Caco-2 (cell line): Measurements from ENCODE around the gene KCNN1. TPM values are rescaled to one million over a fixed set of nuclear protein-coding genes. Genes with fewer than 3 reads are reported as not detected.

Experiments used
- BruUV-seq: library from RNA; stranded (reverse); fragments of 400-500 nt; replicated peaks from 2 replicates; lab custom pipeline; 2021; lab: Mats Ljungman, UMichigan
- CTCF ChIA-PET: fragments of 300-600 bp; sonication (Branson Sonifier 250); formaldehyde crosslinking; loops from one replicate; lab custom pipeline; 2022; ENCODE audit warnings: antibody characterized with exemption; lab: Charles Lee
- POLR2A ChIA-PET: fragments of 300-600 bp; sonication (Branson Sonifier 250); formaldehyde crosslinking; loops from one replicate; lab custom pipeline; 2022; ENCODE audit warnings: antibody characterized with exemption; lab: Charles Lee
- DNase-seq, 2 experiments: peaks; one replicate each; pipeline versions ENCODE4 v3.0.0 to v3.0.0-alpha.2; 2020 to 2022
- H3K27me3 ChIP-seq: replicated peaks from 2 replicates; pipeline ENCODE4 v1.6.0; 2011; ENCODE audit warnings: low read length; ENCODE audit not compliant: control insufficient read depth, insufficient read depth
- H3K36me3 ChIP-seq: 2 replicates; pipeline ENCODE4 v1.5.1; 2011; ENCODE audit warnings: low read length; ENCODE audit not compliant: control insufficient read depth, insufficient read depth
- H3K4me1 ChIP-seq: fragments of 250-450 bp; sonication (Bioruptor Pico); 2 replicates; pipeline ENCODE4 v1.5.1; 2020; ENCODE audit warnings: mild to moderate bottlenecking
- H3K4me3 ChIP-seq: 2 replicates; pipeline ENCODE4 v1.5.1; 2011; ENCODE audit warnings: low read depth, mild to moderate bottlenecking, control low read depth, low read length
- H3K9me3 ChIP-seq: fragments of 250-450 bp; sonication (Bioruptor Pico); 2 replicates; pipeline ENCODE4 v1.5.1; 2020; ENCODE audit warnings: mild to moderate bottlenecking, moderate library complexity
- H3K27ac Mint-ChIP-seq: one replicate; pipeline ENCODE4 v1.8.0; 2022; ENCODE audit warnings: mixed read lengths; ENCODE audit not compliant: unreplicated experiment
- H3K27me3 Mint-ChIP-seq: one replicate; pipeline ENCODE4 v1.8.0; 2022; ENCODE audit warnings: mixed read lengths; ENCODE audit not compliant: insufficient read depth, unreplicated experiment
- H3K36me3 Mint-ChIP-seq: one replicate; pipeline ENCODE4 v1.8.0; 2022; ENCODE audit warnings: mild to moderate bottlenecking, mixed read lengths; ENCODE audit not compliant: insufficient read depth, unreplicated experiment
- H3K4me1 Mint-ChIP-seq: one replicate; pipeline ENCODE4 v1.8.0; 2022; ENCODE audit warnings: low read depth, mixed read lengths; ENCODE audit not compliant: unreplicated experiment
- H3K4me3 Mint-ChIP-seq: one replicate; pipeline ENCODE4 v1.8.0; 2022; ENCODE audit warnings: mild to moderate bottlenecking, moderate library complexity, mixed read lengths; ENCODE audit not compliant: unreplicated experiment
- H3K9me3 Mint-ChIP-seq: one replicate; pipeline ENCODE4 v1.8.0; 2022; ENCODE audit warnings: mixed read lengths; ENCODE audit not compliant: unreplicated experiment
- intact Hi-C: fragments of 100-400 bp; cut with micrococcal nuclease; formaldehyde crosslinking; loops from one replicate; pipeline ENCODE4 v1.10.0; 2022; ENCODE audit not compliant: unreplicated experiment
- total RNA-seq: library from RNA; stranded (reverse); gene quantifications from 2 replicates; pipeline ENCODE4 v1.2.3, GENCODE V29; 2022
- TF ChIP-seq, protein P1 (sequence below), 2 experiments: fragments of 200-600 bp in 1 of 2; IDR thresholded peaks; 1 replicate in 1 of 2; 2 replicates in 1 of 2; pipeline versions ENCODE4 v1.5.1 to v1.8.0; 2011 to 2022; ENCODE audit warnings: antibody characterized with exemption in 1 of 2, control low read depth in 1 of 2, inconsistent platforms in 1 of 2, low read depth in 1 of 2, low read length in 1 of 2, mild to moderate bottlenecking in 1 of 2, moderate library complexity in 1 of 2; ENCODE audit not compliant: insufficient read depth in 1 of 2, severe bottlenecking in 1 of 2, unreplicated experiment in 1 of 2

KCNN1 gene
- total RNA-seq, 1 experiment from 2014 or later = not detected

DNA sequence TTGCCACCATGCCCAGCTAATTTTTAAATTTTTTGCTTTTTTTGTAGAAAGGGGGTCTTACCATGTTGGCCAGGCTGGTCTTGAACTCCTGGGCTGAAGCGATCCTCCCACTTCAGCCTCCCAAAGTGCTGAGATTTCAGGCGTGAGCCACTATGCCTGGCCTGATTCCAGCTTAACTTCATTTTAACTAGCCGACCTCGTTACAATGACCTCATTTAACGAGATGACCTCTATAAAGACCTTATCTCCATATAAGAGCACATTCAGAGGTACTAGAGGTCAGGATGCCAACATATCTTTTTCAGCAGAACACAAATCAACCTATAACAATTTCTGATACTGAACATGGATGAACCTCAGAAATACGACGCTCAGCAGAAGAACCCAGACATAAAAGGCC is 10.6 kb downstream of the KCNN1 start:
- TF ChIP-seq, protein P1, sequence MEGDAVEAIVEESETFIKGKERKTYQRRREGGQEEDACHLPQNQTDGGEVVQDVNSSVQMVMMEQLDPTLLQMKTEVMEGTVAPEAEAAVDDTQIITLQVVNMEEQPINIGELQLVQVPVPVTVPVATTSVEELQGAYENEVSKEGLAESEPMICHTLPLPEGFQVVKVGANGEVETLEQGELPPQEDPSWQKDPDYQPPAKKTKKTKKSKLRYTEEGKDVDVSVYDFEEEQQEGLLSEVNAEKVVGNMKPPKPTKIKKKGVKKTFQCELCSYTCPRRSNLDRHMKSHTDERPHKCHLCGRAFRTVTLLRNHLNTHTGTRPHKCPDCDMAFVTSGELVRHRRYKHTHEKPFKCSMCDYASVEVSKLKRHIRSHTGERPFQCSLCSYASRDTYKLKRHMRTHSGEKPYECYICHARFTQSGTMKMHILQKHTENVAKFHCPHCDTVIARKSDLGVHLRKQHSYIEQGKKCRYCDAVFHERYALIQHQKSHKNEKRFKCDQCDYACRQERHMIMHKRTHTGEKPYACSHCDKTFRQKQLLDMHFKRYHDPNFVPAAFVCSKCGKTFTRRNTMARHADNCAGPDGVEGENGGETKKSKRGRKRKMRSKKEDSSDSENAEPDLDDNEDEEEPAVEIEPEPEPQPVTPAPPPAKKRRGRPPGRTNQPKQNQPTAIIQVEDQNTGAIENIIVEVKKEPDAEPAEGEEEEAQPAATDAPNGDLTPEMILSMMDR (IDR thresholded peaks at IDR 0.05; ENCODE audit: insufficient read depth in 1 of 2, low read depth in 1 of 2, low read length in 1 of 2, severe bottlenecking in 1 of 2, unreplicated experiment in 1 of 2) = no peak
- H3K4me3 Mint-ChIP-seq = no peak overlapping the region
- H3K4me3 ChIP-seq = no peak overlapping the region
- H3K27me3 Mint-ChIP-seq = no peaks in the 10 kb centered on the region
- ChIA-PET CTCF (no interaction called here), POLR2A (interaction anchor here (0.5 kb wide), 1 partner anchor 74 kb away, joined by 3 read pairs; no protein-coding TSS in a partner anchor)
- H3K27me3 ChIP-seq = no peaks in the 10 kb centered on the region
- no peaks in the 10 kb centered on the region for H3K36me3 ChIP-seq
- H3K36me3 Mint-ChIP-seq = no peaks in the 10 kb centered on the region
- H3K4me1 ChIP-seq = no peaks in the 10 kb centered on the region
- no peak overlapping the region for H3K27ac Mint-ChIP-seq
- H3K4me1 Mint-ChIP-seq = no peaks in the 10 kb centered on the region
- H3K9me3 Mint-ChIP-seq = no peaks in the 10 kb centered on the region
- no peaks in the 10 kb centered on the region for H3K9me3 ChIP-seq
- no peak for DNase-seq
- intact Hi-C loops = no loop called here
- no TSS peak for BruUV-seq

DNA sequence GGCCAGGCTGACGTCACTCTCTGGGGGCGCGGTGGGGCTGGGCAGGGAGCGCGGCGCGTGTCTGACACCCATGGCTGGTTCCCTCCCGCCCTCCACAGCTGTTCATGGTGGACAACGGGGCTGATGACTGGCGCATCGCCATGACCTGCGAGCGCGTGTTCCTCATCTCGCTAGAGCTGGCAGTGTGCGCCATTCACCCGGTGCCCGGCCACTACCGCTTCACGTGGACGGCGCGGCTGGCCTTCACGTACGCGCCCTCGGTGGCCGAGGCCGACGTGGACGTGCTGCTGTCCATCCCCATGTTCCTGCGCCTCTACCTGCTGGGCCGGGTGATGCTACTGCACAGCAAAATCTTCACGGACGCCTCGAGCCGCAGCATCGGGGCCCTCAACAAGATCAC is 14.7 kb downstream of the KCNN1 start:
- POLR2A ChIA-PET = no interaction called here
- CTCF ChIA-PET = interaction anchor here (0.7 kb wide), 1 partner anchor 537 kb away, joined by 3 read pairs; no protein-coding TSS in a partner anchor
- no peak for DNase-seq

DNA sequence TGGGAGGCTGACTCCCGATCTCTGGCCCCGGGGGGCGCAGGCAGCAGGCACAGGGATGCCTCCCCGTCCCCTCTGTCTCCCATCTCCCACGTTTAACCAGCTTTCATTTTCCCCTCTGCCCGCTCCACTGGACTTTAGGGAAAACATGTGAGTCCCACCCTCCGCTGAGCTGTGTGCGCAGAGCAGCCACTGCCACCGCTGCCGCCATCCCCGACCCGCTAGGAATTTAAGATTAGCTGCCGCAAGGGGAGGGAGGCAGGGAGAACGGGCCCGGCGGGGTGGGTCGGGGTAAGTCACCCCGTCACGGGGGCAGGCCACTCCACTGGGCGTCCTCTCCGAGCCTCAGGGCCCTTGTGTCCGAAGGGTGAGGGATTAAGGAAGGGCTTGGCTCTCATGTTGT is 15.5 kb downstream of the KCNN1 start:
- Histone ChIP-seq H3K27me3 (no peaks in the 10 kb centered on the region), H3K4me3 (no peak overlapping the region), H3K9me3 (no peaks in the 10 kb centered on the region), H3K4me1 (no peaks in the 10 kb centered on the region), H3K36me3 (no peaks in the 10 kb centered on the region)
- Mint-ChIP-seq H3K36me3 (no peaks in the 10 kb centered on the region), H3K27ac (no peak overlapping the region), H3K27me3 (no peaks in the 10 kb centered on the region), H3K9me3 (no peaks in the 10 kb centered on the region), H3K4me1 (no peaks in the 10 kb centered on the region), H3K4me3 (no peak overlapping the region)
- ChIA-PET CTCF (interaction anchor here (0.6 kb wide), 1 partner anchor 127 kb away, joined by 3 read pairs; no protein-coding TSS in a partner anchor), POLR2A (no interaction called here)
- BruUV-seq = no TSS peak
- TF ChIP-seq, protein P1 (IDR thresholded peaks at IDR 0.05; ENCODE audit: insufficient read depth in 1 of 2, low read depth in 1 of 2, low read length in 1 of 2, severe bottlenecking in 1 of 2, unreplicated experiment in 1 of 2) = no peak
- intact Hi-C loops = no loop called here
- no peak for DNase-seq

More for the DNA sequence above, 14.7 kb downstream of the KCNN1 start:
- no peaks in the 10 kb centered on the region for H3K4me1 Mint-ChIP-seq
- Histone ChIP-seq H3K36me3 (no peaks in the 10 kb centered on the region), H3K4me3 (no peak overlapping the region), H3K27me3 (no peaks in the 10 kb centered on the region), H3K9me3 (no peaks in the 10 kb centered on the region), H3K4me1 (no peaks in the 10 kb centered on the region)
- no peaks in the 10 kb centered on the region for H3K9me3 Mint-ChIP-seq
- H3K36me3 Mint-ChIP-seq = no peaks in the 10 kb centered on the region
- no peak overlapping the region for H3K27ac Mint-ChIP-seq
- TF ChIP-seq, protein P1 (IDR thresholded peaks at IDR 0.05; ENCODE audit: insufficient read depth in 1 of 2, low read depth in 1 of 2, low read length in 1 of 2, severe bottlenecking in 1 of 2, unreplicated experiment in 1 of 2) = no peak
- intact Hi-C loops = no loop called here
- no peak overlapping the region for H3K4me3 Mint-ChIP-seq
- BruUV-seq = no TSS peak
- H3K27me3 Mint-ChIP-seq = no peaks in the 10 kb centered on the region
